Activated CD4-positive, alpha-beta T cell treated with anti-CD3 and anti-CD28 coated beads for 36 hours (primary cell): ENCODE results near the gene NELL1. TPM values are rescaled to one million over a fixed set of nuclear protein-coding genes. Genes with fewer than 3 reads are reported as not detected.

Experiments used
- ATAC-seq: fragments of 200-7000 bp; cut with Tn5 transposase; one replicate; pipeline ENCODE4 v1.10.0; 2021; ENCODE audit warnings: mild to moderate bottlenecking, moderate library complexity
- CTCF ChIA-PET: fragments of 350-600 bp; sonication (Branson Sonifier 250); formaldehyde crosslinking; loops from one replicate; lab custom pipeline; 2021; ENCODE audit warnings: antibody characterized with exemption; lab: Charles Lee
- POLR2A ChIA-PET: fragments of 350-600 bp; sonication (Branson Sonifier 250); formaldehyde crosslinking; loops from one replicate; lab custom pipeline; 2021; ENCODE audit warnings: antibody characterized with exemption, inconsistent platforms; lab: Charles Lee
- DNase-seq: peaks from one replicate; pipeline ENCODE4 v3.0.0-alpha.2; 2020
- H3K27ac Mint-ChIP-seq: one replicate; pipeline ENCODE4 v1.8.0; 2021; ENCODE audit warnings: mixed read lengths
- H3K27me3 Mint-ChIP-seq: one replicate; pipeline ENCODE4 v1.8.0; 2021; ENCODE audit warnings: mixed read lengths
- H3K36me3 Mint-ChIP-seq: one replicate; pipeline ENCODE4 v1.8.0; 2021; ENCODE audit warnings: low read depth, mixed read lengths
- H3K4me1 Mint-ChIP-seq: one replicate; pipeline ENCODE4 v1.8.0; 2021; ENCODE audit warnings: mixed read lengths
- H3K4me3 Mint-ChIP-seq: one replicate; pipeline ENCODE4 v1.8.0; 2021; ENCODE audit warnings: mild to moderate bottlenecking, moderate library complexity, mixed read lengths
- H3K9me3 Mint-ChIP-seq: one replicate; pipeline ENCODE4 v1.8.0; 2021; ENCODE audit warnings: low read depth, mixed read lengths
- intact Hi-C, 2 experiments: fragments of 100-400 bp; cut with DNase I in 1 of 2; cut with micrococcal nuclease in 1 of 2; formaldehyde crosslinking; loops; one replicate each; pipeline versions ENCODE4 v1.14.2 to v1.15.1; 2022 to 2024; cut with DNase I, micrococcal nuclease
- total RNA-seq, 2 experiments: library from RNA; stranded (reverse); gene quantifications; one replicate each; pipeline ENCODE4 v1.2.3, GENCODE V29; 2021

NELL1 gene
- total RNA-seq, 2 experiments from 2014 or later = not detected

GRCh38 chr11:20668131-20668809 lies 1.1 kb upstream of the NELL1 start:
- intact Hi-C loops = no loop called here

GRCh38 chr11:20669820-20670684 lies 666 bp downstream of the NELL1 start:
- DNase-seq = no peak

More at GRCh38 chr11:20668131-20668809, 1.1 kb upstream of the NELL1 start:
- peaks cover 65% of the 10 kb centered on the region for H3K27me3 Mint-ChIP-seq
- ChIA-PET CTCF (no interaction called here), POLR2A (no interaction called here)
- H3K36me3 Mint-ChIP-seq = no peaks in the 10 kb centered on the region
- ATAC-seq (no peak), DNase-seq (no peak)
- H3K27ac Mint-ChIP-seq = no peak overlapping the region
- peaks cover 5% of the 10 kb centered on the region for H3K4me1 Mint-ChIP-seq
- H3K4me3 Mint-ChIP-seq = no peak overlapping the region
- H3K9me3 Mint-ChIP-seq = no peaks in the 10 kb centered on the region

GRCh38 chr11:20670932-20671403 lies 1.6 kb downstream of the NELL1 start:
- ChIA-PET POLR2A (no interaction called here), CTCF (interaction anchor here (0.7 to 2.9 kb wide), 3 partner anchors 23 to 543 kb away, joined by 4 to 10 read pairs (median 4); no protein-coding TSS in a partner anchor)
- no peaks in the 10 kb centered on the region for H3K9me3 Mint-ChIP-seq
- H3K36me3 Mint-ChIP-seq = no peaks in the 10 kb centered on the region
- intact Hi-C loops = loop anchor here in 1 of 2 experiments (5.0 kb wide), 1 partner anchor 509 kb away; the partner anchor contains the start of gene DBX1
- peaks cover 50% of the 10 kb centered on the region for H3K27me3 Mint-ChIP-seq
- H3K4me3 Mint-ChIP-seq = no peak overlapping the region
- ATAC-seq (no peak), DNase-seq (no peak)
- H3K4me1 Mint-ChIP-seq = peaks cover 5% of the 10 kb centered on the region
- no peak overlapping the region for H3K27ac Mint-ChIP-seq

More at GRCh38 chr11:20669820-20670684, 666 bp downstream of the NELL1 start:
- Mint-ChIP-seq H3K27ac (no peak overlapping the region), H3K27me3 (peaks cover 57% of the 10 kb centered on the region), H3K4me3 (no peak overlapping the region), H3K4me1 (peaks cover 5% of the 10 kb centered on the region), H3K36me3 (no peaks in the 10 kb centered on the region), H3K9me3 (no peaks in the 10 kb centered on the region)
- POLR2A ChIA-PET = no interaction called here
- no peak for ATAC-seq
- CTCF ChIA-PET = no interaction called here
- intact Hi-C loops = loop anchor here in 1 of 2 experiments (5.0 kb wide), 1 partner anchor 508 kb away; the partner anchor contains the start of gene DBX1

- CTCF ChIA-PET = interaction anchor here (0.6 to 2.9 kb wide), 7 partner anchors 8 to 546 kb away, joined by 3 to 10 read pairs (median 4); no protein-coding TSS in a partner anchor
- POLR2A ChIA-PET = no interaction called here
- no peak overlapping the region for H3K27ac Mint-ChIP-seq
- peaks cover 44% of the 10 kb centered on the region for H3K27me3 Mint-ChIP-seq
- peaks cover 5% of the 10 kb centered on the region for H3K4me1 Mint-ChIP-seq
- no peaks in the 10 kb centered on the region for H3K36me3 Mint-ChIP-seq
- DNase-seq (no peak), ATAC-seq (no peak)
- intact Hi-C loops = loop anchor here (1.0 to 5.0 kb wide), 3 partner anchors 24 to 543 kb away; partner anchors contain the start of gene DBX1 (in 1 of the 2)
- no peaks in the 10 kb centered on the region for H3K9me3 Mint-ChIP-seq
- H3K4me3 Mint-ChIP-seq = no peak overlapping the region
These were observed 2.6 kb downstream of the NELL1 start for GRCh38 chr11:20671856-20672546.

GRCh38 chr11:20672575-20672974 lies 3.2 kb downstream of the NELL1 start:
- Mint-ChIP-seq H3K27me3 (peaks cover 39% of the 10 kb centered on the region), H3K4me3 (no peak overlapping the region), H3K27ac (no peak overlapping the region), H3K4me1 (peaks cover 5% of the 10 kb centered on the region), H3K9me3 (no peaks in the 10 kb centered on the region), H3K36me3 (no peaks in the 10 kb centered on the region)
- ATAC-seq = no peak
- no peak for DNase-seq
- ChIA-PET CTCF (interaction anchor here (0.7 to 2.9 kb wide), 5 partner anchors 7 to 460 kb away, joined by 3 to 10 read pairs (median 3); no protein-coding TSS in a partner anchor), POLR2A (no interaction called here)
- intact Hi-C loops = loop anchor here (1.0 to 5.0 kb wide), 3 partner anchors 24 to 544 kb away; partner anchors contain the start of gene DBX1 (in 1 of the 2)

- no peak overlapping the region for H3K27ac Mint-ChIP-seq
- H3K9me3 Mint-ChIP-seq = no peaks in the 10 kb centered on the region
- H3K27me3 Mint-ChIP-seq = peaks cover 11% of the 10 kb centered on the region
- H3K36me3 Mint-ChIP-seq = no peaks in the 10 kb centered on the region
- intact Hi-C loops = no loop called here
- no peak for DNase-seq
- no peak for ATAC-seq
- POLR2A ChIA-PET = no interaction called here
- no peaks in the 10 kb centered on the region for H3K4me1 Mint-ChIP-seq
- no peak overlapping the region for H3K4me3 Mint-ChIP-seq
- CTCF ChIA-PET = interaction anchor here (0.6 kb wide), 1 partner anchor 1704 kb away, joined by 3 read pairs; no protein-coding TSS in a partner anchor
These were observed 7.3 kb downstream of the NELL1 start for GRCh38 chr11:20676658-20677057.

- DNase-seq = no peak
These were observed 19.4 kb downstream of the NELL1 start for GRCh38 chr11:20688761-20689160.

GRCh38 chr11:20707876-20708275 lies 38.5 kb downstream of the NELL1 start:
- intact Hi-C loops = no loop called here
- Mint-ChIP-seq H3K4me1 (no peaks in the 10 kb centered on the region), H3K27me3 (no peaks in the 10 kb centered on the region), H3K4me3 (no peak overlapping the region), H3K27ac (no peak overlapping the region), H3K9me3 (peaks cover 8% of the 10 kb centered on the region), H3K36me3 (no peaks in the 10 kb centered on the region)
- ChIA-PET CTCF (no interaction called here), POLR2A (no interaction called here)
- DNase-seq = no peak
- ATAC-seq = no peak

More at GRCh38 chr11:20688761-20689160, 19.4 kb downstream of the NELL1 start:
- no peaks in the 10 kb centered on the region for H3K27me3 Mint-ChIP-seq
- intact Hi-C loops = no loop called here
- H3K4me1 Mint-ChIP-seq = no peaks in the 10 kb centered on the region
- no peaks in the 10 kb centered on the region for H3K9me3 Mint-ChIP-seq
- no peak overlapping the region for H3K27ac Mint-ChIP-seq
- no peak overlapping the region for H3K4me3 Mint-ChIP-seq
- H3K36me3 Mint-ChIP-seq = no peaks in the 10 kb centered on the region
- POLR2A ChIA-PET = no interaction called here
- no peak for ATAC-seq
- CTCF ChIA-PET = no interaction called here

- Mint-ChIP-seq H3K27ac (no peak overlapping the region), H3K27me3 (no peaks in the 10 kb centered on the region), H3K4me1 (no peaks in the 10 kb centered on the region), H3K9me3 (peaks cover 3% of the 10 kb centered on the region), H3K36me3 (no peaks in the 10 kb centered on the region), H3K4me3 (no peak overlapping the region)
- ChIA-PET POLR2A (no interaction called here), CTCF (interaction anchor here (0.6 to 1.6 kb wide), 3 partner anchors 8 to 123 kb away, joined by 3 to 4 read pairs (median 3); no protein-coding TSS in a partner anchor)
- intact Hi-C loops = no loop called here
- no peak for DNase-seq
- ATAC-seq = no peak
These were observed 43.5 kb downstream of the NELL1 start for GRCh38 chr11:20712912-20713311.

GRCh38 chr11:20715464-20715863 lies 46.1 kb downstream of the NELL1 start:
- no peaks in the 10 kb centered on the region for H3K36me3 Mint-ChIP-seq
- DNase-seq (no peak), ATAC-seq (no peak)
- H3K9me3 Mint-ChIP-seq = no peaks in the 10 kb centered on the region
- H3K4me3 Mint-ChIP-seq = no peak overlapping the region
- intact Hi-C loops = no loop called here
- ChIA-PET POLR2A (no interaction called here), CTCF (no interaction called here)
- no peak overlapping the region for H3K27ac Mint-ChIP-seq
- H3K4me1 Mint-ChIP-seq = no peaks in the 10 kb centered on the region
- H3K27me3 Mint-ChIP-seq = no peaks in the 10 kb centered on the region

GRCh38 chr11:20715931-20716330 lies 46.5 kb downstream of the NELL1 start:
- ChIA-PET CTCF (no interaction called here), POLR2A (no interaction called here)
- intact Hi-C loops = no loop called here
- H3K4me3 Mint-ChIP-seq = no peak overlapping the region
- no peak overlapping the region for H3K27ac Mint-ChIP-seq
- H3K4me1 Mint-ChIP-seq = no peaks in the 10 kb centered on the region
- H3K27me3 Mint-ChIP-seq = no peaks in the 10 kb centered on the region
- H3K9me3 Mint-ChIP-seq = no peaks in the 10 kb centered on the region
- DNase-seq (no peak), ATAC-seq (no peak)
- H3K36me3 Mint-ChIP-seq = no peaks in the 10 kb centered on the region
